Measurements from ENCODE around the gene MEGF8. TPM values are rescaled to one million over a fixed set of nuclear protein-coding genes. Genes with fewer than 3 reads are reported as not detected.
A peak's percentile ranks its signal among the peaks of the same experiment; 100 is the strongest.

Gene MEGF8
- total and polyA plus RNA-seq, 9 of the 15 experiments (the other 6 are each of a cell fraction or from before 2014, with no cell fraction given): 0.28 to 13.1 (median 3.0) TPM

DNA sequence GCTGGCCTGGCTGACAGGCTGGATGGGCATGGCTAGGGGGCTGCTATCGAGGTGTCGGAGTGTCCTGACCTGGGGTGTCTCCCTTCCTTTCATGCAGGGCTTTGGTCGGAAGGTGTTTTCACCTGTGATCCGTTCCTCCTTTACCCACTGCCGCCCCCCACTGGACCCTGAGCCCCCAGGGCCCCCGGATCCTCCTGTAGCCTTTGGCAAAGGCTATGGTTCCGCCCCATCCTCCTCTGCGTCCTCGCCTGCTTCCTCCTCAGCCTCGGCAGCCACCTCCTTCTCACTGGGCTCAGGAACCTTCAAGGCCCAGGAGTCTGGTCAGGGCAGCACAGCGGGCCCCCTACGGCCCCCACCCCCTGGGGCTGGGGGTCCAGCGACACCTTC lies 35.3 kb upstream of the MEGF8 start (continued):
- TF ChIP-seq, protein P1, sequence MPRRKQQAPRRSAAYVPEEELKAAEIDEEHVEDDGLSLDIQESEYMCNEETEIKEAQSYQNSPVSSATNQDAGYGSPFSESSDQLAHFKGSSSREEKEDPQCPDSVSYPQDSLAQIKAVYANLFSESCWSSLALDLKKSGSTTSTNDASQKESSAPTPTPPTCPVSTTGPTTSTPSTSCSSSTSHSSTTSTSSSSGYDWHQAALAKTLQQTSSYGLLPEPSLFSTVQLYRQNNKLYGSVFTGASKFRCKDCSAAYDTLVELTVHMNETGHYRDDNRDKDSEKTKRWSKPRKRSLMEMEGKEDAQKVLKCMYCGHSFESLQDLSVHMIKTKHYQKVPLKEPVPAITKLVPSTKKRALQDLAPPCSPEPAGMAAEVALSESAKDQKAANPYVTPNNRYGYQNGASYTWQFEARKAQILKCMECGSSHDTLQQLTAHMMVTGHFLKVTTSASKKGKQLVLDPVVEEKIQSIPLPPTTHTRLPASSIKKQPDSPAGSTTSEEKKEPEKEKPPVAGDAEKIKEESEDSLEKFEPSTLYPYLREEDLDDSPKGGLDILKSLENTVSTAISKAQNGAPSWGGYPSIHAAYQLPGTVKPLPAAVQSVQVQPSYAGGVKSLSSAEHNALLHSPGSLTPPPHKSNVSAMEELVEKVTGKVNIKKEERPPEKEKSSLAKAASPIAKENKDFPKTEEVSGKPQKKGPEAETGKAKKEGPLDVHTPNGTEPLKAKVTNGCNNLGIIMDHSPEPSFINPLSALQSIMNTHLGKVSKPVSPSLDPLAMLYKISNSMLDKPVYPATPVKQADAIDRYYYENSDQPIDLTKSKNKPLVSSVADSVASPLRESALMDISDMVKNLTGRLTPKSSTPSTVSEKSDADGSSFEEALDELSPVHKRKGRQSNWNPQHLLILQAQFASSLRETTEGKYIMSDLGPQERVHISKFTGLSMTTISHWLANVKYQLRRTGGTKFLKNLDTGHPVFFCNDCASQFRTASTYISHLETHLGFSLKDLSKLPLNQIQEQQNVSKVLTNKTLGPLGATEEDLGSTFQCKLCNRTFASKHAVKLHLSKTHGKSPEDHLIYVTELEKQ (CRISPR knock-in tag; IDR thresholded peaks at IDR 0.05): no peak
- TF ChIP-seq HDAC1 (IDR thresholded peaks at IDR 0.05): no peak

DNA sequence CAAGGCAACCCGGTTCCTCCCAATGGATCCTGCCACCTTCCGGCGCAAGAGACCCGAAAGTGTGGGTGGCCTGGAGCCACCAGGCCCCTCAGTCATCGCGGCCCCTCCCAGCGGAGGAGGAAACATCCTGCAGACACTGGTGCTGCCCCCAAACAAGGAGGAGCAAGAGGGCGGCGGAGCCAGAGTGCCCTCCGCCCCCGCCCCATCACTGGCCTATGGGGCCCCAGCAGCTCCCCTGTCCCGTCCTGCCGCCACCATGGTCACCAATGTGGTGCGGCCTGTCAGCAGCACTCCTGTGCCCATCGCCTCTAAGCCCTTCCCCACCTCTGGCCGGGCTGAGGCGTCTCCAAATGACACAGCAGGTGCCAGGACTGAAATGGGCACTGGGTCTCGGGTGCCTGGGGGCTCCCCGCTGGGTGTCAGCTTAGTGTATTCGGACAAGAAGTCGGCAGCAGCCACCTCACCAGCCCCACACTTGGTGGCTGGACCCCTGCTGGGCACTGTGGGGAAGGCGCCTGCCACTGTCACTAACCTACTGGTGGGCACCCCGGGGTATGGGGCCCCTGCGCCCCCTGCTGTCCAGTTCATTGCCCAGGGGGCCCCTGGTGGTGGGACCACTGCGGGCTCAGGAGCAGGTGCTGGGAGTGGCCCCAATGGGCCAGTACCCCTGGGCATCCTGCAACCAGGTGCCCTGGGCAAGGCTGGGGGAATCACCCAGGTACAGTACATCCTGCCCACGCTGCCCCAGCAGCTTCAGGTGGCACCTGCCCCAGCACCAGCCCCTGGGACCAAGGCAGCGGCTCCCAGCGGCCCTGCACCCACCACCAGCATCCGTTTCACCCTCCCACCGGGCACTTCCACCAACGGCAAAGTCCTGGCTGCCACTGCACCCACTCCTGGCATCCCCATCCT lies 34.7 kb upstream of the MEGF8 start:
- no peak overlapping the region for H3K9ac ChIP-seq (ENCODE audit: insufficient read depth in 1 of 2, low read depth in 2 of 2, low read length in 2 of 2)
- CTCF ChIA-PET (ENCODE audit: low intra/inter-chr PET ratio): no interaction called here
- in situ Hi-C loops (cut with MboI): no loop called here
- no peaks in the 10 kb centered on the region for H3K27me3 ChIP-seq (ENCODE audit: control insufficient read depth in 2 of 2, insufficient read depth in 2 of 2, low read length in 2 of 2)
- H3K36me3 ChIP-seq (ENCODE audit: control insufficient read depth, insufficient read depth, low read length): peaks cover 90% of the 10 kb centered on the region; the same call in 2 of the 3 replicates
- peaks cover 11% of the 10 kb centered on the region for H3K79me2 ChIP-seq (ENCODE audit: control insufficient read depth, insufficient read depth, low read length)
- H3K27ac ChIP-seq (ENCODE audit: extremely low read depth, low read depth, low read length): no peak overlapping the region
- no peak overlapping the region for H3K4me3 ChIP-seq
- no TSS peak for BruUV-seq (replicated peaks)
- H2AFZ ChIP-seq (ENCODE audit: low read depth, low read length): no peak overlapping the region
- no peak overlapping the region for H3K4me2 ChIP-seq (ENCODE audit: insufficient read depth, low read length)
- ATAC-seq (peak; percentile 45), DNase-seq (ENCODE audit: extremely low read depth in 1 of 4, low spot score in 3 of 4) (peak in 3 of 4 experiments; percentile 28 to 58 (median 47)), FAIRE-seq (no peak)
- 89% methylated on average over 11 of the region's 31 CpGs for WGBS (ENCODE audit: insufficient coverage, low coverage, missing lambda C conversion rate)
- H3K9me1 ChIP-seq (ENCODE audit: control insufficient read depth, insufficient read depth, low read length): no peaks in the 10 kb centered on the region
- H3K4me1 ChIP-seq (replicated peaks in 1 of 2; ENCODE audit: control insufficient read depth in 2 of 2, insufficient read depth in 2 of 2, low read length in 2 of 2): peaks cover 6 to 85% of the 10 kb centered on the region in 2 experiments; a peak in 4 of 5 replicates
- intact Hi-C loops (cut with micrococcal nuclease): no loop called here
- peaks cover 2% of the 10 kb centered on the region; the same call in 1 of the 2 replicates for H4K20me1 ChIP-seq (replicated peaks; ENCODE audit: control insufficient read depth, insufficient read depth, low read length)
- POLR2A ChIA-PET: interaction anchor here (1.8 kb wide), 1 partner anchor 11 kb away, joined by 6 read pairs; the partner anchor contains the start of genes PAFAH1B3 and PRR19
- H3K9me3 ChIP-seq (replicated peaks; ENCODE audit: control insufficient read depth, insufficient read depth, low read depth, low read length): no peaks in the 10 kb centered on the region
- TF ChIP-seq SMC3 (conservative IDR thresholded peaks at IDR 0.05; ENCODE audit: insufficient read depth, low read depth, low read length) (peak; percentile 25; the same call in 1 of the 2 replicates), JUND (IDR thresholded peaks at IDR 0.05; ENCODE audit: borderline replicate concordance, low read depth, low read length) (no peak), JUND (tag; IDR thresholded peaks at IDR 0.05; ENCODE audit: borderline replicate concordance, low read depth, low read length) (no peak), HSF4 (CRISPR knock-in tag; IDR thresholded peaks at IDR 0.05; ENCODE audit: borderline replicate concordance) (no peak), RAD21 (CRISPR knock-in tag; conservative IDR thresholded peaks at IDR 0.05 in 1 of 2, IDR thresholded peaks at IDR 0.05 in 1 of 2) (peak in 1 of 2 experiments; percentile 36; a peak in 1 of 4 replicates)
- TF ChIP-seq, protein P2, sequence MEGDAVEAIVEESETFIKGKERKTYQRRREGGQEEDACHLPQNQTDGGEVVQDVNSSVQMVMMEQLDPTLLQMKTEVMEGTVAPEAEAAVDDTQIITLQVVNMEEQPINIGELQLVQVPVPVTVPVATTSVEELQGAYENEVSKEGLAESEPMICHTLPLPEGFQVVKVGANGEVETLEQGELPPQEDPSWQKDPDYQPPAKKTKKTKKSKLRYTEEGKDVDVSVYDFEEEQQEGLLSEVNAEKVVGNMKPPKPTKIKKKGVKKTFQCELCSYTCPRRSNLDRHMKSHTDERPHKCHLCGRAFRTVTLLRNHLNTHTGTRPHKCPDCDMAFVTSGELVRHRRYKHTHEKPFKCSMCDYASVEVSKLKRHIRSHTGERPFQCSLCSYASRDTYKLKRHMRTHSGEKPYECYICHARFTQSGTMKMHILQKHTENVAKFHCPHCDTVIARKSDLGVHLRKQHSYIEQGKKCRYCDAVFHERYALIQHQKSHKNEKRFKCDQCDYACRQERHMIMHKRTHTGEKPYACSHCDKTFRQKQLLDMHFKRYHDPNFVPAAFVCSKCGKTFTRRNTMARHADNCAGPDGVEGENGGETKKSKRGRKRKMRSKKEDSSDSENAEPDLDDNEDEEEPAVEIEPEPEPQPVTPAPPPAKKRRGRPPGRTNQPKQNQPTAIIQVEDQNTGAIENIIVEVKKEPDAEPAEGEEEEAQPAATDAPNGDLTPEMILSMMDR (IDR thresholded peaks at IDR 0.05 in 2 of 3, conservative IDR thresholded peaks at IDR 0.05 in 1 of 3; ENCODE audit: insufficient read depth in 2 of 3, low read depth in 1 of 3, low read length in 3 of 3): peak; percentile 50 to 96 (median 67); a peak in 5 of 6 replicates
- TF ChIP-seq, protein P3, sequence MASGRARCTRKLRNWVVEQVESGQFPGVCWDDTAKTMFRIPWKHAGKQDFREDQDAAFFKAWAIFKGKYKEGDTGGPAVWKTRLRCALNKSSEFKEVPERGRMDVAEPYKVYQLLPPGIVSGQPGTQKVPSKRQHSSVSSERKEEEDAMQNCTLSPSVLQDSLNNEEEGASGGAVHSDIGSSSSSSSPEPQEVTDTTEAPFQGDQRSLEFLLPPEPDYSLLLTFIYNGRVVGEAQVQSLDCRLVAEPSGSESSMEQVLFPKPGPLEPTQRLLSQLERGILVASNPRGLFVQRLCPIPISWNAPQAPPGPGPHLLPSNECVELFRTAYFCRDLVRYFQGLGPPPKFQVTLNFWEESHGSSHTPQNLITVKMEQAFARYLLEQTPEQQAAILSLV (tag; IDR thresholded peaks at IDR 0.05): no peak

Measured in K562 (cell line).